H1 (cell line): ENCODE measurements around the gene GIPC2. TPM values are rescaled to one million over a fixed set of nuclear protein-coding genes. Genes with fewer than 3 reads are reported as not detected.

Experiments used
- CTCF ChIA-PET: fragments of 300-600 bp; sonication (Branson Sonifier 250); formaldehyde crosslinking; loops from one replicate; lab custom pipeline; 2021; ENCODE audit not compliant: partially characterized antibody; lab: Charles Lee
- POLR2A ChIA-PET: fragments of 300-600 bp; sonication (Branson Sonifier 250); formaldehyde crosslinking; loops from one replicate; lab custom pipeline; 2021; ENCODE audit warnings: inconsistent platforms; ENCODE audit not compliant: partially characterized antibody; lab: Charles Lee
- DNase-seq, 2 experiments: peaks; one replicate each; pipeline versions ENCODE4 v3.0.0 to v3.0.0-alpha.2; 2010 to 2022; ENCODE audit warnings: low spot score in 2 of 2, low read depth in 1 of 2, mixed read lengths in 1 of 2
- FAIRE-seq: peaks from 2 replicates; lab custom pipeline; 2011; peaks lifted over from hg19 to GRCh38; lab: Jason Lieb, UNC
- H2AFZ ChIP-seq: 2 replicates; pipeline ENCODE4 v1.8.1; 2012; ENCODE audit warnings: low read length, inconsistent platforms
- H2AK5ac ChIP-seq: 2 replicates; pipeline ENCODE4 v1.6.1; 2013; ENCODE audit warnings: low read depth, low read length
- H2BK120ac ChIP-seq: replicated peaks from 2 replicates; pipeline ENCODE3; 2013; ENCODE audit warnings: low read depth, low read length, inconsistent platforms
- H2BK12ac ChIP-seq: 2 replicates; pipeline ENCODE4 v1.6.1; 2013; ENCODE audit warnings: low read depth, low read length
- H2BK15ac ChIP-seq: 2 replicates; pipeline ENCODE4 v1.6.1; 2013; ENCODE audit warnings: low read length
- H2BK20ac ChIP-seq: 2 replicates; pipeline ENCODE4 v1.6.1; 2013; ENCODE audit warnings: low read length
- H2BK5ac ChIP-seq: 2 replicates; pipeline ENCODE4 v1.6.1; 2013; ENCODE audit warnings: low read depth, low read length
- H3K14ac ChIP-seq: 2 replicates; pipeline ENCODE4 v1.6.1; 2013; ENCODE audit warnings: inconsistent platforms; ENCODE audit not compliant: insufficient read length
- H3K18ac ChIP-seq: 2 replicates; pipeline ENCODE4 v1.6.1; 2013; ENCODE audit warnings: low read length; ENCODE audit errors: extremely low read depth
- H3K23ac ChIP-seq: 2 replicates; pipeline ENCODE4 v1.6.1; 2013; ENCODE audit warnings: inconsistent platforms; ENCODE audit not compliant: insufficient read length
- H3K23me2 ChIP-seq: 2 replicates; pipeline ENCODE4 v1.6.1; 2013; ENCODE audit warnings: low read depth, low read length
- H3K27ac ChIP-seq: 2 replicates; pipeline ENCODE4 v1.6.1; 2011; ENCODE audit warnings: low read depth, low read length, inconsistent platforms
- H3K27me3 ChIP-seq, 4 experiments: replicated peaks in 1 of 4; 1 replicate in 1 of 4; 2 replicates in 3 of 4; pipeline versions ENCODE4 v1.6.1 to v1.8.1; 2011 to 2013; ENCODE audit warnings: low read length in 3 of 4, mild to moderate bottlenecking in 3 of 4, inconsistent platforms in 2 of 4, mixed read lengths in 2 of 4, moderate library complexity in 1 of 4; ENCODE audit not compliant: control insufficient read depth in 3 of 4, insufficient read depth in 3 of 4; ENCODE audit errors: extremely low read depth in 1 of 4
- H3K36me3 ChIP-seq, 4 experiments: 2 replicates each; pipeline versions ENCODE4 v1.6.1 to v1.8.1; 2011 to 2013; ENCODE audit warnings: mild to moderate bottlenecking in 4 of 4, low read length in 3 of 4, moderate library complexity in 2 of 4, control low read depth in 1 of 4, inconsistent platforms in 1 of 4; ENCODE audit not compliant: insufficient read depth in 4 of 4, control insufficient read depth in 2 of 4
- H3K4ac ChIP-seq: replicated peaks from 2 replicates; pipeline ENCODE3; 2013; ENCODE audit warnings: low read length, low read depth, mixed read lengths, inconsistent platforms; ENCODE audit not compliant: insufficient read length
- H3K4me1 ChIP-seq, 4 experiments: replicated peaks in 1 of 4; 1 replicate in 1 of 4; 2 replicates in 3 of 4; pipeline versions ENCODE4 v1.6.1 to v1.8.1; 2011 to 2013; ENCODE audit warnings: low read length in 3 of 4, inconsistent platforms in 2 of 4, mixed read lengths in 1 of 4; ENCODE audit not compliant: insufficient read depth in 4 of 4, control insufficient read depth in 3 of 4
- H3K4me2 ChIP-seq, 2 experiments: 2 replicates each; pipeline versions ENCODE4 v1.6.1 to v1.8.1; 2011 to 2013; ENCODE audit warnings: low read depth in 2 of 2, low read length in 2 of 2, control low read depth in 1 of 2, inconsistent platforms in 1 of 2, mild to moderate bottlenecking in 1 of 2; ENCODE audit not compliant: insufficient read depth in 1 of 2
- H3K4me3 ChIP-seq, 4 experiments: fragments of 200-600, 300-600 bp in 1 of 4; sonication (generic), shearing (Covaris generic), sonication (Bioruptor Twin) in 1 of 4; 2 replicates each; pipeline versions ENCODE4 v1.5.1 to v1.8.1; 2011 to 2016; ENCODE audit warnings: low read length in 4 of 4, low read depth in 3 of 4, control low read depth in 2 of 4, inconsistent platforms in 2 of 4, mild to moderate bottlenecking in 2 of 4, mixed read lengths in 1 of 4, moderate library complexity in 1 of 4; ENCODE audit not compliant: insufficient read depth in 2 of 4; ENCODE audit errors: extremely low read depth in 1 of 4
- H3K56ac ChIP-seq: replicated peaks from 2 replicates; pipeline ENCODE3; 2013; ENCODE audit warnings: low read depth, mild to moderate bottlenecking, mixed read lengths, low read length, inconsistent platforms; ENCODE audit not compliant: insufficient read length
- H3K79me1 ChIP-seq: 2 replicates; pipeline ENCODE4 v1.6.1; 2013; ENCODE audit warnings: low read depth, low read length, control low read depth
- H3K79me2 ChIP-seq, 2 experiments: 2 replicates each; pipeline versions ENCODE4 v1.6.1 to v1.8.1; 2012 to 2013; ENCODE audit warnings: low read length in 2 of 2, mild to moderate bottlenecking in 2 of 2, inconsistent platforms in 1 of 2; ENCODE audit not compliant: insufficient read depth in 2 of 2, control insufficient read depth in 1 of 2
- H3K9ac ChIP-seq, 4 experiments: replicated peaks in 1 of 4; 1 replicate in 1 of 4; 2 replicates in 3 of 4; pipeline versions ENCODE4 v1.6.1 to v1.8.1; 2011 to 2013; ENCODE audit warnings: low read depth in 3 of 4, low read length in 3 of 4, control low read depth in 2 of 4, mild to moderate bottlenecking in 2 of 4, moderate library complexity in 2 of 4, inconsistent platforms in 1 of 4; ENCODE audit errors: extremely low read depth in 1 of 4
- H3K9me3 ChIP-seq, 2 experiments: 2 replicates each; pipeline versions ENCODE4 v1.6.1 to v1.8.1; 2012 to 2013; ENCODE audit warnings: mild to moderate bottlenecking in 2 of 2, moderate library complexity in 2 of 2, control low read depth in 1 of 2, inconsistent platforms in 1 of 2, low read depth in 1 of 2, low read length in 1 of 2, mixed read lengths in 1 of 2; ENCODE audit not compliant: insufficient read depth in 2 of 2
- H4K20me1 ChIP-seq, 2 experiments: replicated peaks in 1 of 2; 2 replicates each; pipeline versions ENCODE3 to v1.8.1; 2011 to 2013; ENCODE audit warnings: inconsistent platforms in 2 of 2, low read length in 2 of 2, mild to moderate bottlenecking in 1 of 2; ENCODE audit not compliant: insufficient read depth in 2 of 2, control insufficient read depth in 1 of 2
- H4K5ac ChIP-seq: 2 replicates; pipeline ENCODE4 v1.6.1; 2013; ENCODE audit warnings: low read length, low read depth, mixed read lengths, inconsistent platforms; ENCODE audit not compliant: insufficient read length
- H4K8ac ChIP-seq: 2 replicates; pipeline ENCODE4 v1.8.0; 2013; ENCODE audit warnings: mild to moderate bottlenecking, moderate library complexity, low read length, inconsistent platforms; ENCODE audit not compliant: insufficient read depth; ENCODE audit errors: extremely low read depth
- H4K91ac ChIP-seq: replicated peaks from 2 replicates; pipeline ENCODE3; 2013; ENCODE audit warnings: low read length, mixed read lengths, inconsistent platforms; ENCODE audit not compliant: insufficient read length
- BRCA1 ChIP-seq: IDR thresholded peaks from 2 replicates; pipeline ENCODE4 v1.6.1; 2012; ENCODE audit warnings: low read depth, low read length, improper control_type of control experiment
- CBX8 ChIP-seq: fragments of 300-800, 300-1000 bp; sonication (generic); IDR thresholded peaks from 2 replicates; pipeline ENCODE4 v1.7.1; 2016; ENCODE audit warnings: low read depth, low read length, borderline replicate concordance
- CHD1 ChIP-seq: IDR thresholded peaks from 2 replicates; pipeline ENCODE4 v1.6.1; 2012; ENCODE audit warnings: low read depth, low read length, improper control_type of control experiment
- KDM4A ChIP-seq: IDR thresholded peaks from one replicate; pipeline ENCODE4 v1.7.1; 2012; ENCODE audit warnings: low read depth, mild to moderate bottlenecking, moderate library complexity, low read length, inconsistent platforms; ENCODE audit not compliant: severe bottlenecking
- POU5F1 ChIP-seq: IDR thresholded peaks from 2 replicates; pipeline ENCODE4 v1.6.1; 2011; ENCODE audit warnings: low read depth, mild to moderate bottlenecking, low read length, moderate library complexity
- RNF2 ChIP-seq: fragments of 200-900, 300-1000 bp; sonication (generic); IDR thresholded peaks from 2 replicates; pipeline ENCODE4 v1.7.1; 2016; ENCODE audit warnings: borderline replicate concordance, low read depth, mild to moderate bottlenecking, antibody characterized with exemption, low read length; ENCODE audit not compliant: poor library complexity, severe bottlenecking; ENCODE audit errors: missing control alignments
- SIX5 ChIP-seq: IDR thresholded peaks from 2 replicates; pipeline ENCODE4 v1.6.1; 2011; ENCODE audit warnings: mild to moderate bottlenecking, low read depth, low read length
- SP4 ChIP-seq: IDR thresholded peaks from 2 replicates; pipeline ENCODE4 v1.6.1; 2012; ENCODE audit warnings: low read length, inconsistent platforms
- SRF ChIP-seq: IDR thresholded peaks from 2 replicates; pipeline ENCODE4 v1.6.1; 2011; ENCODE audit warnings: mild to moderate bottlenecking, low read depth, low read length, moderate library complexity
- SUZ12 ChIP-seq: fragments of 200-600 bp; sonication (generic); IDR thresholded peaks from 2 replicates; pipeline ENCODE4 v1.6.1; 2012; ENCODE audit warnings: mild to moderate bottlenecking, inconsistent platforms, low read length, moderate library complexity, mixed read lengths
- TAF7 ChIP-seq: optimal IDR thresholded peaks from 2 replicates; pipeline ENCODE3; 2011; ENCODE audit warnings: low read depth, mild to moderate bottlenecking, inconsistent platforms, low read length, moderate library complexity, borderline replicate concordance
- TBP ChIP-seq: IDR thresholded peaks from 2 replicates; pipeline ENCODE4 v1.6.1; 2011; ENCODE audit warnings: low read depth, low read length, improper control_type of control experiment
- WGBS, 2 experiments: shearing (Covaris generic) in 1 of 2; methylation state at CpG; one replicate each; pipeline versions ENCODE4 v1.1.6 to v1.1.7; 2013 to 2015; ENCODE audit warnings: low lambda C conversion rate in 2 of 2, mixed read lengths in 2 of 2, inconsistent platforms in 1 of 2, low coverage in 1 of 2, missing lambda C conversion rate in 1 of 2; ENCODE audit not compliant: insufficient replicate concordance in 2 of 2, insufficient coverage in 1 of 2, insufficient read length in 1 of 2; ENCODE audit errors: extremely low coverage in 1 of 2, missing lambda C conversion rate in 1 of 2; 5-methylcytosine and 5-hydroxymethylcytosine counted together
- polyA plus RNA-seq, 7 experiments: library from polyadenylated mRNA; depleted of rRNA in 3 of 7; stranded (reverse) in 5 of 7; unstranded in 2 of 7; fragments of >200 nt in 5 of 7; fragments of 200-250 nt in 2 of 7; gene quantifications; 1 replicate in 5 of 7; 2 replicates in 1 of 7; 4 replicates in 1 of 7; pipeline versions ENCODE4 v1.2.1 to v1.2.3, GENCODE V29; 2011 to 2013; ENCODE audit warnings: missing spikeins in 2 of 7, mixed read lengths in 2 of 7
- total RNA-seq: library from RNA; stranded (reverse); fragmentation: NEBNext Ultra II Directional; extraction: Animal tissue kit (Norgen Biotek cat#: 25700); gene quantifications from 2 replicates; pipeline ENCODE4 v1.2.1, GENCODE V29; 2021
- TF ChIP-seq, protein P1 (sequence below): IDR thresholded peaks from 2 replicates; pipeline ENCODE4 v1.6.1; 2011; ENCODE audit warnings: low read length, improper control_type of control experiment

Gene GIPC2
- total and polyA plus RNA-seq, 2 of the 8 experiments (the other 6 are each of a cell fraction or from before 2014, with no cell fraction given) = 0.29 to 0.69 TPM

DNA sequence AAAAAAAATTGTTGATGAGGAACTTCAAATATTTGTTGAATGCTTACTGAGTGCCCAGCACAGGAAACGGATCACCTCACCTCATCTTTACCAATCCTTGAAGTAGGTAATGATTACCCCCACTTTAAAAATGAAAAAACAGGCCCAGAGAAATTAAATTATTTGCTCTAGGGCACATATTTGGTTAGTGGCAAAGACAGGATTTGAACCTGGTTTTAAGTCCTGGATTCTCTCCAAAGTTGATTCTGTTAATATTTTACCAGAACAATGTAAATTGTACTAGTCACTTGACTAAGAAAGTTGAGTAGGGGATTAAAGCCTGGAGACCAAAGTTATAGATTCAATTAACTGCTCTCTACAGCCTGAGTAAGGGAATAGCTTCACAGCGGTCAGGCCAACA lies 97.9 kb downstream of the GIPC2 start:
- Histone ChIP-seq H2BK12ac (no peak overlapping the region), H3K4me1 (no peaks in the 10 kb centered on the region), H2BK120ac (no peak overlapping the region), H3K36me3 (no peaks in the 10 kb centered on the region), H3K4me2 (no peak overlapping the region), H4K5ac (no peak overlapping the region), H4K20me1 (no peaks in the 10 kb centered on the region), H3K79me1 (no peaks in the 10 kb centered on the region), H4K8ac (no peak overlapping the region), H3K27me3 (no peaks in the 10 kb centered on the region), H4K91ac (no peak overlapping the region), H2BK20ac (no peak overlapping the region), H3K9ac (no peak overlapping the region), H2AFZ (no peak overlapping the region), H2AK5ac (no peak overlapping the region), H3K4me3 (no peak overlapping the region), H3K14ac (no peak overlapping the region), H3K4ac (no peak overlapping the region), H2BK15ac (no peak overlapping the region)
- no peak for DNase-seq
- no peak for FAIRE-seq
- WGBS, 2 experiments = 83% methylated on average over 2 of the region's 2 CpGs; no CpG with 5 or more reads in 1 of the 2 experiments
- ChIA-PET CTCF (interaction anchor here (0.6 to 7.2 kb wide), 14 partner anchors 12 to 1238 kb away, joined by 3 to 48 read pairs (median 6); no protein-coding TSS in a partner anchor), POLR2A (no interaction called here)
- no peak for TF ChIP-seq TAF7
- TF ChIP-seq TBP = no peak
- TF ChIP-seq CHD1 = no peak
- TF ChIP-seq CBX8 = no peak
- TF ChIP-seq SIX5 = no peak
- TF ChIP-seq RNF2 = no peak
- TF ChIP-seq KDM4A = no peak
- no peak for TF ChIP-seq SP4
- TF ChIP-seq, protein P1, sequence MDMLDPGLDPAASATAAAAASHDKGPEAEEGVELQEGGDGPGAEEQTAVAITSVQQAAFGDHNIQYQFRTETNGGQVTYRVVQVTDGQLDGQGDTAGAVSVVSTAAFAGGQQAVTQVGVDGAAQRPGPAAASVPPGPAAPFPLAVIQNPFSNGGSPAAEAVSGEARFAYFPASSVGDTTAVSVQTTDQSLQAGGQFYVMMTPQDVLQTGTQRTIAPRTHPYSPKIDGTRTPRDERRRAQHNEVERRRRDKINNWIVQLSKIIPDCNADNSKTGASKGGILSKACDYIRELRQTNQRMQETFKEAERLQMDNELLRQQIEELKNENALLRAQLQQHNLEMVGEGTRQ = no peak
- no peak for TF ChIP-seq POU5F1
- TF ChIP-seq BRCA1 = no peak
- TF ChIP-seq SRF = no peak
- TF ChIP-seq SUZ12 = no peak
- TF ChIP-seq, all 59 proteins: peak for 0
- H2BK5ac ChIP-seq = no peak overlapping the region
- H3K23ac ChIP-seq = no peak overlapping the region
- no peak overlapping the region for H3K56ac ChIP-seq
- no peak overlapping the region for H3K18ac ChIP-seq
- H3K9me3 ChIP-seq = no peaks in the 10 kb centered on the region
- H3K23me2 ChIP-seq = no peaks in the 10 kb centered on the region; the same call in 1 of the 2 replicates
- no peaks in the 10 kb centered on the region for H3K79me2 ChIP-seq
- H3K27ac ChIP-seq = no peak overlapping the region
